GOT3 (cell line): Measurements from ENCODE around the gene MED22.
"Not testable (repeated sequence)": the region's sequence is repeated elsewhere in the genome, so short reads cannot be mapped to it uniquely, and the experiment has no call there.

Source experiments
- DNase-seq: peaks from one replicate; lab custom pipeline; 2025; ENCODE audit warnings: mixed read lengths; lab: John Stamatoyannopoulos, UW

Gene MED22

DNA sequence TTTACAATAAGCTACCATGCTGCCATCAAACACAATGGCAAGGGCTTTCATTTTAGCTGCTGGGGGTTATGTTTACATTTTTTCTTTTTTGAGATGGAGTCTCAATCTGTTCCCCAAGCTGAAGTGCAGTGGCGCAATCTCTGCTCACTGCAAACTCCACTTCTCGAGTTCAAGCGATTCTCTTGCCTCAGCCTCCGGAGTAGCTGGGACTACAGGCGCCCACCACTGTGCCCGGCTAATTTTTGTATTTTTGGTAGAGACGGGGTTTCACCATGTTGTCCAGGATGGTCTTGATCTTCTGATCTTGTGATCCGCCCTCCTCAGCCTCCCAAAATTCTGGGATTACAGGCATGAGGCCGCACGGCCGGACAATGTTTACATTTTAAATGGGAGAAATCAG is 13.0 kb downstream of the MED22 start:
- not testable (repeated sequence) for DNase-seq

DNA sequence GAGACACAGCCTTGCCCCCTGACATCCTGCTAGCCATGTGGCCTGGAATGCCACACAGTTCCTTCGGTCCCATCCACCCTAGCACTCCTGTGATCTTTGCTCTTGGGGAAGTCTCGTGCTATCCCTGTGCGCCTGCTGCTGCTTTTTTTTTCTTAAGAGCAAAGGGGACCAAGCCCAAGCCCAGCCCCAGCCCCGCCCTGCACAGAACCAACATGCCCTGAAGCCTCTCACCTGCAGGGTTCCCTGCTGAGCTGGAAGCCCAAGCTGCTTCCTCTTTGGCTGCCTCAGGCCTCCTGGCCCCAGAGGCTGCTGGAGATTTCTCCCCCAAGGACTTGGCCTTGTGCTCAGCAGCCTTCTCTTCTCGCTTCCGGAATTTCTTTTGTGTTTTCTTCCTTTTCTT is 13.8 kb downstream of the MED22 start:
- no peak for DNase-seq

DNA sequence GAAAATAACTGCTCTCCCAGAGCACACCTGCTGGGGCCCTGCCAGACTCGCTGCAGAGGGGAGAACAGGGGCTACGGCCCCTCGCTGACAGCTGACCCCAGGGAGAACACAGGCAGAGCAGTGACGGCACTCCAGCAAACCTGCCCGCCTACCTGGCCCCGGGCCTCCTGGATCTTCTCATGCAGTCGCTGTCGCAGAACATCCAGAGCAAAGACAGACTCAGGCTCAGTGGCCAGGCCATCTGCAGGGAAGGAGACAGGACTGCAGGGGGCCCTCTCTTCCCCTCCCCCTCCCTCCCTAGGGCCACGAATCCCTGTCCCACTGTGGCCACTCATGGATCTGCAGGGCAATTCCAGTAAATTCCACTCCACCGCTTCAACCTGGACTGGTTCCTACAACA is 14.4 kb downstream of the MED22 start:
- no peak for DNase-seq

DNA sequence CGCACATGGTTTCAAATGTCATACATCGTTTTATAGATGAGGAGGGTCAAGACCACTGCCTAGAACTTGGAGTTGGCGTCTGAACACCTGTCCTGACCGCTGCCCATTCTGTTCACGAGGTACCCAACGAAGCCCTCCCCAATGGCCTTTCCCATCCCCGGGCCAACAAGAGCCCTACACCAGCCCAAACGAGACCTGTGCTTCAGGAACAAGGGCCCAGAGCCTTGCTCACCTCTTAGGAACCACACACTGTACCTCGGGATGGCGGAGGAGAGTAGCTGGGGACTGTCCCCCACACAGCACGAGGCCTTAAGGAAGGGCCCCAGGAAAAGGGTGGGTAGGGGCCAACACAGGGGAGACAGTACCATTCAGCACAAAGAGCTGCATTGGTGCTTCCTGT is 14.9 kb downstream of the MED22 start:
- no peak for DNase-seq

DNA sequence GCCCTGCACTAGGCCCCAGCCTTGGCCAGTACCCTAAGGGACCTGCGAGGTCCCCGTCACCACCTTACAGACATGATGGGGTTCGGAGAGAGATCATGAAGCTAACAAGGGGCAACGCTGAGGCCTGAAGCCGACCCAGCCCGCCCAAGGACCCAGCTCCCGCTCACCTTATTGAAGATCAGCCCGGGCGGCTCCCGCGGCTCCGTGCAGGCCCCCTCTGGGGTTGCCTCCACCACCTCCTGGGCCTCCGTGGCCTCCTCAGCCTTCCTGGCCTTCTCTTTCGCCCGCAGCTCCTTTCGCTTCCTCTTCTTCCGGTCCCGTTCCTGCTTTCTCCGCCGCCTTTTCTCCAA is 15.6 kb downstream of the MED22 start:
- DNase-seq, result no peak

DNA sequence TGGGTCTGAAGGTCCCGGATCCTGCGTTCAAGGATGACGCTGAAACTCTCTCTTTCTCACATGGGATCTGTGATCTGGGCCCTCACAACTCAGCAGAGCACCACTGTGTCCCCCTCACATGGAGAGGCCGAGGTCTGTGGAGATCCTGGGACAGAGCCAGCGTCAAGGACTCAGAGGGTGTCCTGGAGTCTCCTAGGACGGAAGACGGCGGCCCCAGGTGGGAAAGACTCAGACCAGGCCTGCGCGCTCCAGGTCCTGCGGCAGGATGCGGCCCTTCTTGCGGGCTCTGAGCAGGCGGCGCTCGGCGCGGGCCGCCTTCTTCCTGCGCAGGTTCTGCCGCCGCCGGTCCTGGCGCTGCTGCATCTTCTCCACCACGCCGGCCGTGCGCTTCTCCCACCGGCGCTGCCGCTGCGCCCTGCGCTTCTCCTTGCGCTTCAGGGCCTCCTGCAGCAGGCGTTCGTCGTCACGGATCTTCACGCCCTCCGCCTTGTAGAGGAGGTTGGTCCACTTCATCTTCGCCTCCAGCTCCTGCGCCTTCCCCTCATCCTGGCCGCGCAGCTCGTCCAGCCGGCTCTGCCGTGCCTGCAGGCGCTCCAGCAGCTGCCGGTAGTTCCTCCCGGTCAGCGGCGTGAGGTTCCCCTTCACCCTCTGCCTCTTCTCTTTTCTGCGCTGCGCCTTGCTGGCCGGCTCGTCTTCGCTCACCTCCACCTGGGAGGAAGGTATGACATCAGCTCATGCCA is 16.1 kb downstream of the MED22 start:
- no peak for DNase-seq

DNA sequence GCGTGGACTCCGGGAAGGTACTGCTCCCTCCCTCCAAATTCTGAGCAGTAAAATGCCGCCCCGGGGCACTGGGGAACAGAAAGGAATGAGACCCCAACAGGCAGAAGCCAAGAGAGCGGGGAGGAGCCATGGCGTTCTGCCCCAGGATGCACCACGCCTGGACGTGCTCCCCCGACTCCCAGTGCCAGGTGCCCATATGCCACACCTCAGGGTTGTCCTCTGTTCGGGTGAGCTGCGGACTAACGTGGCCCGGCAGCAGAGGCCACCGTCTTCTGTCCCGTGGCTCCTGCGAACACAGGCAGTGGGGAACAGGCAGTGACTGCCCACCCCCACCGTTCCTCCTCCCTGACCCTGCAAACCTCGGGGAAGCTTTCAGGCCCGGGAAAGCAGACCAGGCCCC is 16.7 kb downstream of the MED22 start:
- no peak for DNase-seq

DNA sequence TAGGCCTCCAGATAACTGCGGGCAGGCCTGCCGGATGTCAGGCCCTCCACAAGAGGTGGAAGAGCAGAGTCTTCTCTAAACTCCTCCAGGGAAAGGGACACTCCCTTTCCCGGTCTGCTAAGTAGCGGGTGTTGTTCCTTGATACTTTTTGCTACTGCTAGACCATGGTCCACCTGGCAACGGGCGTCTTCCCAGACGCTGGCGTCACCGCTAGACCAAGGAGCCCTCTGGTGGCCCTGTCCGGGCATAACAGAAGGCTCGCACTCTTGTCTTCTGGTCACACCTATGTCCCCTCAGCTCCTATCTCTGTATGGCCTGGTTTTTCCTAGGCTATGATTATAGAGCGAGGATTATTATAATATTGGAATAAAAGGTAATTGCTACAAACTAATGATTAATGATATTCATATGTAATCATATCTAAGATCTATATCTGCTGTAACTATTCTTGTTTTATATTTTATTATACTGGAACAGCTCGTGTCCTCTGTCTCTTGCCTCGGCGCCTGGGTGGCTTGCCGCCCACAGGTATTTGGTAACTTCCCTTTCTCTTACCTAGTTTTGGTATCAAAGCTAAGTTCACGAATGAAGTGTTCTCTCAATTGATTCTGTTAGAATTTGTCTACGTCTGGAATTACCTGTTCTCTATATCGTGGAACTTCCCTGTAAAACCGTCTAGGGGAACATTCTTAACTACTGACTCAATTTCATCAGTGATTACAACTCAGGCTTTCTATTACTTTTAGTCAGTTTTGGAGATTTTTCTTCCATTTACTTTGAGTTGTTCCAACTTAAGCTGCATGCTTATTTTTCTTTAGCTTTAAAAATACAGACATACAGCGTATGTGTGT is 18.4 kb downstream of the MED22 start:
- not testable (repeated sequence) for DNase-seq

DNA sequence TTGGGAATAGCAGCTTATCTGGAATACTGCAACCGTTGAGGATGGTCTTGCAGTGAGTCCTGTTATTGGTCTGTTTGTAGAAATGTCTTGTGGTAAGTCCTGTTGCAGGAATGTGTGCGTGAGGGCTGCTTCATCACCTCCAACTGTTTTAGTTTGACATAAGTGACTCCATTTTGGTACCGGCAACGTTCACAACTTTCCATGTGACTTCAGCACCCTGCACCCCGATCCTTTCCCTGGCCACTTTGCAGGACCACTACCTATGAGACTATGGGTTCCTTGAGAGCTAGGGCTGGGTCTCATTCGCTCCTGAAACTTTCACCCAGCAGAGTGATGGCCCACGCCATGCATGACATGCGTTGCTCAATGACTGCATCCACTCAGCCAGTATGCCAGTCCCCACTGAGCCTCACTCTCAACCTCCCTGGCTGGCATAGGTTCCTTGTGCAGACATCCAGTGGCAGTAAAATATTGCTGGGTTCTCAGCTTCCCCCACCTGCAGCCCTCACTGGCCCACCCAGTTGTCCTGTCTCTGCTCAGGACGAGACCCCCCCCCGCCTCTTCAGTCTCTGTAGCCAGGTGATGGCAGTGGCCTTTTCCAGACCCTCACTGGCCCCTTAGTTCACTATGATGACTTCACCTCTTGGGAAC is 20.0 kb downstream of the MED22 start:
- DNase-seq, result no peak

DNA sequence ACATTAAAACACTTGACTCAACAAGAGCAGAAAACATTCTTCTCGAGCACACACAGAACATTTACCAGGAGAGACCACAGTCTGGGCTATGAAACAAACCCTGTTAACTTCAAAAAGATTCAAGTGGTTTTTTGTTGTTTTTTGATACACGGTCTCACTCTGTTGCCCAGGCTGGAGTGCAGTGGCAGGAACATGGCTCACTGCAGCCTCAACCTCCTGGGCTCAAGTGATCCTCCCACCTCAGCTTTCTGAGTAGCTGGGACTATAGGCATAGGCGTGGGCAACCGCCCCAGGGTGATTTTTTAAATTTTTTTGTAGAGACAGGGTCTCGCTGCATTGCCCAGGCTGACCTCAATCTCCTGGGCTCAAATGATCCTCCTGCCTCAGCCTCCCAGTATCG is 20.9 kb downstream of the MED22 start:
- not testable (repeated sequence) for DNase-seq

DNA sequence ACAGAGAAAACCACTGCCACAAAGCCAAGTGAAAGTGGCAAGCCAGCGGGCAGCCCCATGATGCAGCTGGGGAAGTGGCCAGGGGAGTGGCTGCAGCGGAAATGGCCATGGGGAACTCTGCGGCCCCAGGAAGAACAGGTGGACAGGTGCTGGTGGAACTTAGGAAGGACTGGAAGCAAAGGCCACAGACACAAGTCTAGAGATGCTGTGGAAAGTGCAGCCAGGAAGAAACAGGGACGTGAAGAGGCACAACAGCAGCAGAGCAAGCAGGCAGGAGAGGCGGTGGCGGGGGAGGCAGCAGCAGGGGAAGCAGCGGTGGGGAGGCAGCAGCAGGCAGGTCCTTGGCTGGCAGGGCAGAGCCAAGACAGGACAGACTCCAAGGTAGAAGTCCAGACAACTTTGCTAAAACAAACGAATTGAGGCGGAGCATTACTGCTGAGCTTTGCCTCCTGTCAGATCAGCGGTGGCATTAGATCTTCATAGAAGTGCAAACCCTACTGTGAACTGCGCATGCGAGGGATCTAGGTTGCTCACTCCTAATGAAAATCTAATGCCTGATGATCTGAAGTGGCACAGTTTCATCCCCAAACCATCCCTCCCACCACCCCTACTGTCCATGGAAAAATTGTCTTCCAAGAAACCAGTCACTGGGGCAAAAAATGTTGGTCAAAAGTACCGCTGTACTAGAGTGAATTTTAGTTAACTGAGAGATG is 23.8 kb downstream of the MED22 start:
- DNase-seq, result no peak

DNA sequence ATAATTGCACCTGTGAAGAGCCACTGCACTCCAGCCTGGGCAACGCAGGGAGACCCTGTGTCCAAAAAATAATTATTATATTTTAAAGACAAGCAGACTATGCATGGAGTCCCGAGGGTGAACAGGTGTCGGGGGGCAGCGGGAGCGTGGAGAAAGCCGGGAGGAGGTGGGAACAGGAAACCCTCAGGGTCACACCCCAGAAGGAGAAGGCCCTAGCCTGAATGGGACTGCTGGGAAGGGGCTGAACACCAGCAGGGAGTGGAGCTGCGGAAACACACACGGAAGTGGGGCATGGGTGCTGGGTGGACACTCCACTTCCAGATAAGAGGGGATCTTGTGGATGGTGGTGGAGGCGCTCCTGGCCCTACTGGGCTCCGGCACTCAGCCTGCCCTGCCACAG is 24.7 kb downstream of the MED22 start:
- no peak for DNase-seq

DNA sequence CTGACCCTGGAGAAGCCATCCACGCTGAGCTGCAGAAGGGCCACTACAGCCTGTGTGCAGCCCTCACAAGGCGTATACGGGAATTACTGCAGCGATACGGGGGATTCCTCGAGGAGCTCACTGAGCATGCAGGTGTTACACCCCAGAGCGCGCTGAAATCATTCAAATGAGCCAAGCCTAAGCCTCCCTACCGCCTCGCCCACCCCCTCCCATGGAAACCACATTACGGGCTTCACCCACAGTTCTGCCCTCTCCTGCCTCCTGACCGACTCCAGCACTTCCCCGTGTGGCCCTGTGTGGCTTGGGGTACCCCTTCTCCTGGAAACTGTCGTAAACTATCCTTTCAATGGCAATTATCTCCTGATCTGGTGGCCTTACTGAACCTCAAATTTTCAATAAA is 25.2 kb downstream of the MED22 start:
- no peak for DNase-seq

DNA sequence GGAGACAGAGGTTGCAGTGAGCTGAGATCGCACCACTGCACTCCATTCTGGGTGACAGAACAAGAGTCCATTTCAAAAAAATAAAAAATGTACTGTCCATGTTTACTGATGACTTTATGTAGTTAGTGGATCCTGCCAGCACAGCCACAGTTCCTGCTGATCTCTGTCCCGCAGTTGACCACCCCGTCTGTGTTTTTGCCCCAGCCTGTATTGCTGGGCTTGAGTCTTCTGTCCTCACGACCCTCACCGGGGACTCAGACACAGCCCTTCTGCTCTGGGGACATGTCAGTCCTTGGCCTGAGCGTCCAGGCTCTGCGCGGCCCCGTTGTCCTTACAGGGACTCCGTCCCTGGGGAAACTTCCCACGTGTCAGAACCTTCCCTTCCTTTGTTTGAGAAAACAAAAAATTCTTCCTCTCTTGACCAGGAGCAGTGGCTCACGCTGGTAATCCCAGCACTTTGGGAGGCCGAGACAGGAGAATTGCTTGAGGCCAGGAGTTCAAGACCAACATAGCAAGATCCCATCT is 26.5 kb downstream of the MED22 start:
- no peak for DNase-seq

DNA sequence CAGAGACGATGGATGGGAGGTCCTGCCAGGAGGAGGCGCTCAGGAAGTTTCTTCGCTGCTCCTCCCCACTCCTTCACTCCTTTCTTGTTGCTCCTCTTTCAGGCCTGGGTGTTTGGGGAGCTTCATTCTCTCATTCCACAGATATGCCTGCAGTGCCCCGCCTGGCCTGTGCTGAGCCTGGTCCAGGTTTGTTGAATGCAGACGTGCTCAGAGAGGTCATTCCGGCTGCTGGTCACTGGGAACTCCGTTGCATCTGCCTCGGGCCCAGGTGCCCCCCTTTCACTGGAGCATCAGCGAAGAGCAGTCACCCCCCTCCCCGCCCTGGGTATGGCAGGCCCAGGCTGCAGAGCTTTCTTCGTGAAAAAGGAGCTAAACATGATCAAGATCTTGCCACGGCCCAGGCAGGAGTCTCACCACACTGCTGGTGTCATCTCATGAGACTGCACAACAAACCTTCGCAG is 27.5 kb downstream of the MED22 start:
- no peak for DNase-seq

DNA sequence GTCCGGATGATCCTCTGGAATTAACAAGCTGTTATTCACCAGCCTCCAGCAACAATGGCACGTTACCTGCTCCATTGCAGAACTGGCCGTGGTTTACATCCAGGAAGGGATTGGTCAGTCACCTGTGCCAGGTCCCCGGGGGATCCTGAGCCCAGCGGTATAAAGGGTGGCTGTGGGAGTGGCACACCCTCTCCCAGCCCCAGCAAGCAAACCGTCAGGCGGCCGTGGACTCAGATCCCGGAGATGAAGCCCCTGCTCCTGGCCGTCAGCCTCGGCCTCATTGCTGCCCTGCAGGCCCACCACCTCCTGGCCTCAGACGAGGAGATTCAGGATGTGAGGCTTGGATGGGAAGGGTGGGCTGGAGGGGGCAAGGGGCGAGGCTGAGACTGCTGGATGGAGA is 30.4 kb downstream of the MED22 start:
- not testable (repeated sequence) for DNase-seq

DNA sequence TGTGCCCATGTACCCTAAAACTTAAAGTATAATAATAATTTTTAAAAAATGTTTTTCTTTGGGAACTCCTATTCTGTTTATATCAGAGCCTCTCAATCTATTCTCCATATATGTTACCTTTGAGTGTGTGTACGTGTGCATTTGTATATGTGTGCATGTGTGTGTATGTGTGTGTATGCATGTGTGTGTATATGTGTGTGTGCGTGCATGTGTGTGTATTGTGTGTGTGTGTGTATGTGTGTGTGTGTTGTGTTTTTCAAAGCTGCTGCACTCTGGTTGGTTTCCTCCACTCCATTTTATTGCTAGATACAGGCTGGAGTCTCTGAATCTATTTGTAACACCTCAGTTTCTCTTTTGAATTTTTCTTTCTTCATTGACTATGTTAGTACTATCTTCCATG is 31.9 kb downstream of the MED22 start:
- no peak for DNase-seq

DNA sequence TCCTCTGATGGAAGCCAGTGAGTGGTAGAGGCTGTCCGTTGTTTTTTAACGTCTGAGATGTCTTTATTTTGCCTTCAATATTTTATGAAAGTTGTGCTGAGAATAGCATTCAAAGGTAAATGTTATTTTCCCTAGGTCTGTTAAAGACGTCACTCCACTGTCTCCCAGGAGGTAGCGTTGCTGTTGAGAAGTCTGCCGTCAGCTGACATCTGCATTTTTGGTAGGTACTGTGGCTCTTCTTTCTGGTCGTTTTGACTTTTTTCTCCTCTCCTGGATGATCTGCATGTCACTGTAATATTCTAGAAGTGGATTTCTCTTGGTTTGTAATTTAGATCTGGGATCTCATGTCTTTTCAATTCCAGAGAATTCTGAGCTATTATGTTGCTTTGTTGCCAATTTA is 38.3 kb downstream of the MED22 start:
- DNase-seq, result no peak

DNA sequence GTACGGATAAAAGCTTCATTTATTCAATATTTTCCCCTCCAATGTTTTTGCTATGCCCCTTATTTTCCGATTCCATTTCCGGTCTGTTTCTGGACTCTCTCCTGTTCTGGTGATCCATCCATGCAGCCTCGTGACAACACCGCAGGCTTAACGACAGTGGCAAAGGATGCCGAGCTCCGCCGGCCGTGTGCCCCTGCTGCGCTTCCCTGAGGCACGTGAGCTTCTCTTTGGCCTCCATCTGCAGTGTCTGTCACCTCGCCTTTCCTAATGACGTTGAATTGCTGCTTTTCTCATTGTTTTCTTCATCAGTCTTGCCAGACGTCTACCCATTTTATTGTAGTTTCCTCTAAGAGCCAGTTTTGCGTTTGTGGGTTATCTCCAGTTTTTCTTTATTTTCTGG is 40.6 kb downstream of the MED22 start:
- DNase-seq, result no peak

DNA sequence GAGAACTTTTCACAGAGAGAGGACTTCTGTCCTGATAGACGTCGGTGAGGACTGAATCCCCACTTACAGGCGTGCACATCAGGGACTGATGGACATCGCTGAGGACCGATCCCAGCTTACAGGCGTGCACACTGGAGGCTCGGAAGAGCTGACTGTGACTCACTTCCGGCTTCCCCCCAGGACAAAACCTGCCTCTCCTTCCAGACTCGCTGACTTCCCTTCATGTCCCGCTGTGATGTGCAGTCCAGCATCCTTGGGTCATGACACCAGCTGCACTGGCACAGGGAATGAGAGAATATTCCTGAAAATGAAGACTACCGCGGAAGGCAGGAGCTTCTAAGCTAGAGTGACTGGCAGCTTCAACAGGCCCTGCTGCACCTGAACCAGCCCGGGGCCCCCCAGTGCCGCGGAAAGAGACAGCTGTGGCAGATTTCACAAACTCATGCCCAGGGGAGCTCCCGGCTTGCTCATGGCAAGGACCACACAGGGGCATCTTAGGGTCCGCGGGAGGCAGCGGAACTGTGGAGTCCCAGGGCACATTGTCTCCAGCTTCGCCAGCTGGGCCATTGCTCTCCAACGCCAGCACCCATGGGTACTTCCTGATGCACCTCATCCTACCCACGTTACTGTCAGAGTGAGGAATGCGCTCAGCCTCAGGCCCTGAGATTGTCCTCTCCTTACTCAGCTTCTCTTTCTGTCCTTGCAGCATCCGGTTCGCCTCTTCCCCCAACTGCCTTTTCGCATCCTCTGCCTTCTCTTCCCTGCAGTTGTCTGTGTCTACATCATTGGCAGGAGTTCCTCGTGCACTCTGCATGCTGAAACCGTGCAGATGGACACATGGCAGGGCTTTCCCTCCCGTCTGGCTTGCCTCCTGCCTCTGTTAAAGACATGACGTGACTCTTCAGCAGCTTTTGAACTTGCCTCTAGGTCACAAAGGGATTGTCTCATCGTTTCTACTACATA is 41.4 kb downstream of the MED22 start:
- DNase-seq, result no peak

DNA sequence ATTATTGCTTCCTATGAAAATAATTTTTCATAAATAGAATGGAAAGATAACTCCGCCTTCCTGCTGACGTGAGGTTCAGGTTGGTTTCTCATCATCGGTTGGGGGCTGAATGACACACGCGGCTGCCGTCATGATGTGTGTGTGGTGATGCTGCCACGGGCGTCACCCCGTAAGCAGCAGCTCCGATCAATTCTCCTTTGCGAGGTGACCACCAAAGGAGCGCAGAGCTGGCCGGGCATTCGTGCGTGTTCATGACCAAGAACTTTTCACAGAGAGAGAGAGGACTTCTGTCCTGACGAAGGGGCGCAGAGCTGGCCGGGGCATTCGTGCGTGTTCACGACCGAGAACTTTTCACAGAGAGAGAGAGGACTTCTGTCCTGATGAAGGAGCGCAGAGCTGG is 42.2 kb downstream of the MED22 start:
- DNase-seq, result no peak
